PFSK-1 (cell line): ENCODE data around the gene RBBP8NL.

Experiments used
- POLR2AphosphoS5 ChIP-seq: IDR thresholded peaks from 2 replicates; pipeline ENCODE4 v1.6.1; 2012; ENCODE audit warnings: low read depth, mild to moderate bottlenecking, control low read depth, low read length, moderate library complexity
- SIN3A ChIP-seq: IDR thresholded peaks from 2 replicates; pipeline ENCODE4 v1.6.1; 2012; ENCODE audit warnings: mild to moderate bottlenecking, low read length, moderate library complexity, borderline replicate concordance; ENCODE audit not compliant: insufficient read depth
- TF ChIP-seq, protein P1 (sequence below), 2 experiments: IDR thresholded peaks; 2 replicates each; pipeline versions ENCODE4 v1.6.1 to v1.8.0; 2011 to 2012; ENCODE audit warnings: low read depth in 2 of 2, low read length in 2 of 2, control low read depth in 1 of 2, inconsistent platforms in 1 of 2, mild to moderate bottlenecking in 1 of 2, moderate library complexity in 1 of 2; ENCODE audit not compliant: insufficient read depth in 1 of 2

DNA sequence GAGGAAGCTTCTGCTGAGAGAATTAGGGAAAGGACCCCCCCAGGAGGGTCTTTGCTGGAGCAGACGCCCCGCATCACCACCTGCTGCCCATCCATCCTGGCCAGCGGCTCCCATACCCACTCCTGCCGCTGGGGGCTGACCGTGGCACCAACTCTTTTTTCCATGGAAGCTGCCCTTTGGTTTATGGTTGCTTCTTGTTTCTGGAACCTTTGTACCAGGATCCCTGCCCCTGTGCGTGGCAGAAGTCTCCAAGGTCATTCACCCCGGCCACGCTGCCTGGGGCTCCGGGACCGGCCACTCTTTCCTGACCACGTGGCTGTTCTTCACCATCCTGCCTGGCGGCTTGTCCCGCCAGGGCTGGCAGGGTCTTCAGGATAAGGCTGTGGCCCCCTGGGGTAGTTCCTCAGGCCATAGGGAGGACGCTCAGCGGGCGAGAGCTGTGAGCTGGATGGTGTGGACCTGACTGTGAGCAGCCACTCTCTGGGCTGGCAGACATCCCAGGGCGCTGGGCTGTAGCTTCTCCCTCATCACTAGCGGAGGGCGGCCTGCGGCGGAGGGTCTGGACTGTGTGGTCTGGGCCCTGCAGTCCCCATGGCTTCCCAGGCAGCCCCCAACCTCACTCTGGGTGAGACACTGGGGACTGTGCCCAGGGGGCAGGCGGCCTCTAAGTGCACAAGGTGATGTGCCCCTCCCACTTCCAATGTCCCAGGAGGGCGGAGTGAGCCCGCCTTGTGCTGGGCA lies 22.8 kb upstream of the RBBP8NL start:
- no peak for TF ChIP-seq POLR2AphosphoS5
- TF ChIP-seq, protein P1, sequence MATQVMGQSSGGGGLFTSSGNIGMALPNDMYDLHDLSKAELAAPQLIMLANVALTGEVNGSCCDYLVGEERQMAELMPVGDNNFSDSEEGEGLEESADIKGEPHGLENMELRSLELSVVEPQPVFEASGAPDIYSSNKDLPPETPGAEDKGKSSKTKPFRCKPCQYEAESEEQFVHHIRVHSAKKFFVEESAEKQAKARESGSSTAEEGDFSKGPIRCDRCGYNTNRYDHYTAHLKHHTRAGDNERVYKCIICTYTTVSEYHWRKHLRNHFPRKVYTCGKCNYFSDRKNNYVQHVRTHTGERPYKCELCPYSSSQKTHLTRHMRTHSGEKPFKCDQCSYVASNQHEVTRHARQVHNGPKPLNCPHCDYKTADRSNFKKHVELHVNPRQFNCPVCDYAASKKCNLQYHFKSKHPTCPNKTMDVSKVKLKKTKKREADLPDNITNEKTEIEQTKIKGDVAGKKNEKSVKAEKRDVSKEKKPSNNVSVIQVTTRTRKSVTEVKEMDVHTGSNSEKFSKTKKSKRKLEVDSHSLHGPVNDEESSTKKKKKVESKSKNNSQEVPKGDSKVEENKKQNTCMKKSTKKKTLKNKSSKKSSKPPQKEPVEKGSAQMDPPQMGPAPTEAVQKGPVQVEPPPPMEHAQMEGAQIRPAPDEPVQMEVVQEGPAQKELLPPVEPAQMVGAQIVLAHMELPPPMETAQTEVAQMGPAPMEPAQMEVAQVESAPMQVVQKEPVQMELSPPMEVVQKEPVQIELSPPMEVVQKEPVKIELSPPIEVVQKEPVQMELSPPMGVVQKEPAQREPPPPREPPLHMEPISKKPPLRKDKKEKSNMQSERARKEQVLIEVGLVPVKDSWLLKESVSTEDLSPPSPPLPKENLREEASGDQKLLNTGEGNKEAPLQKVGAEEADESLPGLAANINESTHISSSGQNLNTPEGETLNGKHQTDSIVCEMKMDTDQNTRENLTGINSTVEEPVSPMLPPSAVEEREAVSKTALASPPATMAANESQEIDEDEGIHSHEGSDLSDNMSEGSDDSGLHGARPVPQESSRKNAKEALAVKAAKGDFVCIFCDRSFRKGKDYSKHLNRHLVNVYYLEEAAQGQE (IDR thresholded peaks at IDR 0.05; ENCODE audit: insufficient read depth in 1 of 2, low read depth in 2 of 2, low read length in 2 of 2) = no peak
- TF ChIP-seq SIN3A = no peak
